Measurements from ENCODE around the gene SAT1. TPM values are rescaled to one million over a fixed set of nuclear protein-coding genes. Genes with fewer than 3 reads are reported as not detected.

The SAT1 gene
- total and polyA plus RNA-seq, 2 of the 13 experiments (the other 11 are each of a cell fraction or from before 2014, with no cell fraction given) = 216 to 1,243 TPM

- FAIRE-seq (peak; percentile 28), DNase-seq (ENCODE audit: low spot score) (peak; percentile 16), ATAC-seq (peak; percentile 46; the same call in 2 of the 3 replicates)
- Histone ChIP-seq H3K4me2 (ENCODE audit: low read depth, low read length) (peak overlapping the region; percentile 37), H3K9ac (ENCODE audit: insufficient read depth, low read depth, low read length) (peak overlapping the region; percentile 36; the same call in 1 of the 2 replicates), H4K20me1 (ENCODE audit: insufficient read depth, low read length) (no peaks in the 10 kb centered on the region), H3K4me1 (ENCODE audit: insufficient read depth, low read length) (peaks cover 76% of the 10 kb centered on the region), H3K79me2 (ENCODE audit: insufficient read depth, low read length) (no peaks in the 10 kb centered on the region), H3K36me3 (replicated peaks in 1 of 2; ENCODE audit: control insufficient read depth in 1 of 2, insufficient read depth in 2 of 2, low read length in 2 of 2) (no peaks in the 10 kb centered on the region), H3K9me3 (ENCODE audit: low read length) (no peaks in the 10 kb centered on the region), H3K4me3 (replicated peaks in 1 of 3; ENCODE audit: insufficient read depth in 1 of 3, low read depth in 2 of 3, low read length in 3 of 3) (no peak overlapping the region), H3K27me3 (ENCODE audit: control insufficient read depth in 1 of 2, insufficient read depth in 2 of 2, low read length in 2 of 2) (no peaks in the 10 kb centered on the region), H2AFZ (ENCODE audit: low read length) (peak overlapping the region; percentile 74), H3K27ac (ENCODE audit: extremely low read length, insufficient read depth, low read length) (peak overlapping the region; percentile 55)
- BruUV-seq (replicated peaks) = no TSS peak
- in situ Hi-C loops (cut with HindIII; ENCODE audit: extremely low pct_ligation_motif_present, low pct_unique_long_range_greater_than_20kb) (no loop called here), intact Hi-C loops (cut with micrococcal nuclease; ENCODE audit: unreplicated experiment) (no loop called here)
- ChIA-PET POLR2A (interaction anchor here (1.0 to 1.7 kb wide), 5 partner anchors 15 to 76 kb away, joined by 3 to 9 read pairs (median 5); partner anchors contain the start of gene SAT1), CTCF (ENCODE audit: low intra/inter-chr PET ratio, low total read pairs) (no interaction called here)
- WGBS (ENCODE audit: low lambda C conversion rate) = 4% methylated on average over 3 of the region's 3 CpGs
- no peak for TF ChIP-seq NFE2L2 (IDR thresholded peaks at IDR 0.05; ENCODE audit: low read length)
- peak; percentile 25; the same call in 1 of the 2 replicates for TF ChIP-seq SOX5 (CRISPR knock-in tag; IDR thresholded peaks at IDR 0.05; ENCODE audit: borderline replicate concordance)
- TF ChIP-seq ATM (IDR thresholded peaks at IDR 0.05; ENCODE audit: borderline replicate concordance) = no peak
- no peak for TF ChIP-seq SOX13 (IDR thresholded peaks at IDR 0.05)
- TF ChIP-seq SOX13 (CRISPR knock-in tag; conservative IDR thresholded peaks at IDR 0.05 in 1 of 2, IDR thresholded peaks at IDR 0.05 in 1 of 2) = 0 out of 4 replicates have a peak, but pooled peaks of 1 of the 2 experiments have one; percentile 21
- TF ChIP-seq RFXAP (CRISPR knock-in tag; IDR thresholded peaks at IDR 0.05; ENCODE audit: borderline replicate concordance) = no peak
- no peak for TF ChIP-seq ZNF136 (CRISPR knock-in tag; IDR thresholded peaks at IDR 0.05; ENCODE audit: low read depth)
Observed at GRCh38 chrX:23826216-23826615, 43.2 kb downstream of the SAT1 start.

DNA sequence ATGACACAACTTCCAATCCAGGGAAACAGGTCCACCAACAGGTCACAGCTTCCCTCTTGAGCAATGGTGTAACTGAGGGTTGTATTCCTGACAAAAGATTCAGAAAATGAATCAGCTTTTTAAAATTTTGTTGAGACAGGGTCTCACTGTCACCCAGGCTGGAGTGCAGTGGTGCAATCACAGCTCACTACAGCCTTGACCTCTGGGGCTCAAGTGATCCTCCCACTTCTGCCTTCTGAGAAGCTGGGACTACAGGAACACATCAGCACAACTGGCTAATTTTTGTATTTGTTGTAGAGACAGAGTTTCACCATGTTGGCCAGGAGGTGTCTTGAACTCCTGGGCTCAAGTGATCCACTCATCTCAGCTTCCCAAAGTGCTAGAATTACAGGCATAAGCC is 43.7 kb downstream of the SAT1 start:
- Histone ChIP-seq H3K4me3 (replicated peaks in 1 of 3; ENCODE audit: insufficient read depth in 1 of 3, low read depth in 2 of 3, low read length in 3 of 3) (no peak overlapping the region), H4K20me1 (ENCODE audit: insufficient read depth, low read length) (no peaks in the 10 kb centered on the region), H3K79me2 (ENCODE audit: insufficient read depth, low read length) (no peaks in the 10 kb centered on the region), H3K9ac (ENCODE audit: insufficient read depth, low read depth, low read length) (peak overlapping the region; percentile 36; the same call in 1 of the 2 replicates), H3K27ac (ENCODE audit: extremely low read length, insufficient read depth, low read length) (peak overlapping the region; percentile 55), H2AFZ (ENCODE audit: low read length) (peak overlapping the region; percentile 74), H3K27me3 (ENCODE audit: control insufficient read depth in 1 of 2, insufficient read depth in 2 of 2, low read length in 2 of 2) (no peaks in the 10 kb centered on the region), H3K36me3 (replicated peaks in 1 of 2; ENCODE audit: control insufficient read depth in 1 of 2, insufficient read depth in 2 of 2, low read length in 2 of 2) (no peaks in the 10 kb centered on the region), H3K4me1 (ENCODE audit: insufficient read depth, low read length) (peaks cover 79% of the 10 kb centered on the region), H3K4me2 (ENCODE audit: low read depth, low read length) (peak overlapping the region; percentile 37), H3K9me3 (ENCODE audit: low read length) (no peaks in the 10 kb centered on the region)
- DNase-seq (ENCODE audit: low spot score) (peak; percentile 41), ATAC-seq (peak; percentile 45), FAIRE-seq (peak; percentile 99)
- intact Hi-C loops (cut with micrococcal nuclease; ENCODE audit: unreplicated experiment) = no loop called here
- BruUV-seq (replicated peaks) = no TSS peak
- ChIA-PET POLR2A (interaction anchor here (0.8 to 1.7 kb wide), 6 partner anchors 15 to 75 kb away, joined by 3 to 9 read pairs (median 4); partner anchors contain the start of gene SAT1), CTCF (ENCODE audit: low intra/inter-chr PET ratio, low total read pairs) (no interaction called here)
- in situ Hi-C loops (cut with HindIII; ENCODE audit: extremely low pct_ligation_motif_present, low pct_unique_long_range_greater_than_20kb) = no loop called here
- TF ChIP-seq NCOA2 (CRISPR knock-in tag; IDR thresholded peaks at IDR 0.05) (peak; percentile 15; the same call in 1 of the 2 replicates), GFI1 (CRISPR knock-in tag; IDR thresholded peaks at IDR 0.05; ENCODE audit: borderline replicate concordance) (0 out of 2 replicates have a peak, but pooled peaks have one; percentile 38), TARDBP (CRISPR knock-in tag; IDR thresholded peaks at IDR 0.05) (0 out of 2 replicates have a peak, but pooled peaks have one; percentile 19), ETS1 (CRISPR knock-in tag; IDR thresholded peaks at IDR 0.05) (no peak), IKZF5 (CRISPR knock-in tag; IDR thresholded peaks at IDR 0.05) (peak; percentile 24; the same call in 1 of the 2 replicates), MED8 (CRISPR knock-in tag; IDR thresholded peaks at IDR 0.05; ENCODE audit: insufficient replicate concordance) (no peak), CREM (IDR thresholded peaks at IDR 0.05) (peak; percentile 19; the same call in 1 of the 2 replicates), CREM (CRISPR knock-in tag; IDR thresholded peaks at IDR 0.05) (no peak), ZNF333 (CRISPR knock-in tag; IDR thresholded peaks at IDR 0.05; ENCODE audit: borderline replicate concordance) (no peak), SOX13 (IDR thresholded peaks at IDR 0.05) (no peak), SOX13 (CRISPR knock-in tag; conservative IDR thresholded peaks at IDR 0.05 in 1 of 2, IDR thresholded peaks at IDR 0.05 in 1 of 2) (peak in 1 of 2 experiments; percentile 13; a peak in 1 of 4 replicates)
- TF ChIP-seq, protein P1, sequence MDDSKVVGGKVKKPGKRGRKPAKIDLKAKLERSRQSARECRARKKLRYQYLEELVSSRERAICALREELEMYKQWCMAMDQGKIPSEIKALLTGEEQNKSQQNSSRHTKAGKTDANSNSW (CRISPR knock-in tag; IDR thresholded peaks at IDR 0.05; ENCODE audit: borderline replicate concordance) = no peak

All from HepG2 (cell line).